SK-N-SH (cell line): ENCODE results near the gene WNT8B. TPM values are rescaled to one million over a fixed set of nuclear protein-coding genes. Genes with fewer than 3 reads are reported as not detected.
A peak's percentile ranks its signal among the peaks of the same experiment; 100 is the strongest.

Experiments used
- CTCF ChIA-PET: fragments of 300-600, 350-600 bp; formaldehyde crosslinking; extraction: SDS; loops from one replicate; lab custom pipeline; 2021; lab: Yijun Ruan, JAX
- POLR2A ChIA-PET: fragments of 350-600 bp; sonication (Branson Sonifier 250); formaldehyde crosslinking; extraction: SDS; loops from one replicate; lab custom pipeline; 2020; ENCODE audit warnings: antibody characterized with exemption, inconsistent platforms; lab: Yijun Ruan, JAX
- DNase-seq: peaks from one replicate; pipeline ENCODE4 v3.0.0; 2012
- H2AFZ ChIP-seq: fragments of 200-600 bp; sonication (generic); 2 replicates; pipeline ENCODE4 v1.8.1; 2016; ENCODE audit warnings: antibody characterized with exemption, mild to moderate bottlenecking, low read depth
- H3F3A ChIP-seq: fragments of 200-600 bp; sonication (generic); replicated peaks from 2 replicates; pipeline ENCODE3; 2016; ENCODE audit warnings: antibody characterized with exemption, mild to moderate bottlenecking; ENCODE audit not compliant: insufficient read depth
- H3K27ac ChIP-seq, 2 experiments: fragments of 200-500 bp in 1 of 2; fragments of 200-600 bp in 1 of 2; sonication (Bioruptor generic) in 1 of 2; sonication (generic), shearing (Covaris generic) in 1 of 2; 2 replicates each; pipeline versions ENCODE4 v1.5.1 to v1.6.1; 2014 to 2016; ENCODE audit warnings: low read depth in 2 of 2, inconsistent platforms in 1 of 2, low read length in 1 of 2, mild to moderate bottlenecking in 1 of 2, mixed read lengths in 1 of 2
- H3K27me3 ChIP-seq: fragments of 200-600 bp; sonication (generic), shearing (Covaris generic); 2 replicates; pipeline ENCODE4 v1.6.1; 2016; ENCODE audit warnings: mixed run types; ENCODE audit not compliant: insufficient read depth
- H3K36me3 ChIP-seq, 2 experiments: fragments of 200-500 bp in 1 of 2; fragments of 200-600 bp in 1 of 2; sonication (Bioruptor generic) in 1 of 2; sonication (generic) in 1 of 2; replicated peaks in 1 of 2; 2 replicates each; pipeline versions ENCODE3 to v1.5.1; 2014 to 2016; ENCODE audit warnings: low read length in 1 of 2, mild to moderate bottlenecking in 1 of 2; ENCODE audit not compliant: insufficient read depth in 2 of 2, control insufficient read depth in 1 of 2
- H3K4me1 ChIP-seq, 2 experiments: fragments of 200-500 bp in 1 of 2; fragments of 200-600 bp in 1 of 2; sonication (Bioruptor generic) in 1 of 2; sonication (generic), shearing (Covaris generic) in 1 of 2; 2 replicates each; pipeline versions ENCODE4 v1.5.1 to v1.6.1; 2014 to 2016; ENCODE audit warnings: low read depth in 1 of 2, low read length in 1 of 2, mixed run types in 1 of 2; ENCODE audit not compliant: insufficient read depth in 2 of 2, control insufficient read depth in 1 of 2
- H3K4me2 ChIP-seq: fragments of 200-600 bp; sonication (generic), shearing (Covaris generic); 2 replicates; pipeline ENCODE4 v1.6.1; 2017; ENCODE audit warnings: mixed run types
- H3K4me3 ChIP-seq, 2 experiments: fragments of 200-500 bp in 1 of 2; fragments of 200-600 bp in 1 of 2; sonication (Bioruptor generic) in 1 of 2; sonication (generic), shearing (Covaris generic) in 1 of 2; 2 replicates each; pipeline versions ENCODE4 v1.5.1 to v1.8.1; 2014 to 2016; ENCODE audit warnings: low read depth in 2 of 2, inconsistent platforms in 1 of 2, low read length in 1 of 2, mild to moderate bottlenecking in 1 of 2, mixed read lengths in 1 of 2, moderate library complexity in 1 of 2
- H3K79me2 ChIP-seq: fragments of 200-600 bp; sonication (generic); 2 replicates; pipeline ENCODE4 v1.8.1; 2017; ENCODE audit warnings: mild to moderate bottlenecking; ENCODE audit not compliant: insufficient read depth
- H3K9ac ChIP-seq: fragments of 200-600 bp; sonication (generic); 2 replicates; pipeline ENCODE4 v1.6.1; 2017; ENCODE audit warnings: mixed run types
- H3K9me2 ChIP-seq: fragments of 200-600 bp; sonication (generic); 2 replicates; pipeline ENCODE4 v1.6.1; 2017; ENCODE audit warnings: mixed run types
- H3K9me3 ChIP-seq: fragments of 200-600 bp; sonication (generic); 2 replicates; pipeline ENCODE4 v1.6.1; 2017; ENCODE audit warnings: mixed run types, mild to moderate bottlenecking, moderate library complexity
- H4K20me1 ChIP-seq: fragments of 200-600 bp; sonication (generic); 2 replicates; pipeline ENCODE4 v1.6.1; 2017; ENCODE audit warnings: mild to moderate bottlenecking, mixed run types; ENCODE audit not compliant: insufficient read depth
- CTCF ChIP-seq: fragments of 200-600 bp; sonication (generic); IDR thresholded peaks from 2 replicates; pipeline ENCODE4 v1.6.1; 2017; ENCODE audit warnings: antibody characterized with exemption, mild to moderate bottlenecking, moderate library complexity
- ELF1 ChIP-seq: IDR thresholded peaks from 2 replicates; pipeline ENCODE4 v1.4.0; 2012
- EP300 ChIP-seq, 2 experiments: IDR thresholded peaks; 2 replicates each; pipeline versions ENCODE4 v1.4.0 to v1.6.1; 2012; ENCODE audit warnings: borderline replicate concordance in 1 of 2, low read depth in 1 of 2, low read length in 1 of 2
- EZH2phosphoT487 ChIP-seq: fragments of 200-600 bp; sonication (generic); IDR thresholded peaks from 2 replicates; pipeline ENCODE4 v1.6.1; 2017; ENCODE audit warnings: low read depth, mixed run types, mild to moderate bottlenecking, antibody characterized with exemption, moderate library complexity, borderline replicate concordance
- GATA2 ChIP-seq: sonication (generic); formaldehyde crosslinking; IDR thresholded peaks from 2 replicates; pipeline ENCODE4 v1.5.0; 2020; ENCODE audit warnings: mild to moderate bottlenecking, missing genetic modification reagents
- MEF2A ChIP-seq: IDR thresholded peaks from 2 replicates; pipeline ENCODE4 v1.4.0; 2012; ENCODE audit warnings: low read depth, borderline replicate concordance
- MXI1 ChIP-seq: IDR thresholded peaks from 2 replicates; pipeline ENCODE4 v1.6.1; 2012; ENCODE audit warnings: mild to moderate bottlenecking, low read depth, low read length, improper control_type of control experiment
- PBX3 ChIP-seq: IDR thresholded peaks from 2 replicates; pipeline ENCODE4; 2012
- RAD21 ChIP-seq: IDR thresholded peaks from 2 replicates; pipeline ENCODE4 v1.6.1; 2012; ENCODE audit warnings: mild to moderate bottlenecking, low read length
- RCOR1 ChIP-seq: fragments of 150-350 bp; IDR thresholded peaks from 2 replicates; pipeline ENCODE4 v1.6.1; 2017; ENCODE audit warnings: antibody characterized with exemption, low read length
- RFX5 ChIP-seq: IDR thresholded peaks from 2 replicates; pipeline ENCODE4 v1.6.1; 2012; ENCODE audit warnings: mild to moderate bottlenecking, improper control_type of control experiment, low read length
- SIN3A ChIP-seq: IDR thresholded peaks from 2 replicates; pipeline ENCODE4 v1.6.1; 2012; ENCODE audit warnings: low read depth, mild to moderate bottlenecking, low read length, moderate library complexity, borderline replicate concordance
- SMC3 ChIP-seq: IDR thresholded peaks from 2 replicates; pipeline ENCODE4 v1.6.1; 2012; ENCODE audit warnings: low read depth, low read length, improper control_type of control experiment
- USF2 ChIP-seq: fragments of 150-350 bp; IDR thresholded peaks from 2 replicates; pipeline ENCODE4 v1.6.1; 2017; ENCODE audit warnings: antibody characterized with exemption, low read length, low read depth, borderline replicate concordance
- WGBS: methylation state at CpG from one replicate; pipeline ENCODE4 v1.1.6; 2017; ENCODE audit warnings: low lambda C conversion rate; 5-methylcytosine and 5-hydroxymethylcytosine counted together
- polyA plus RNA-seq, 3 experiments: library from polyadenylated mRNA; depleted of rRNA; stranded (reverse); fragments of >200 nt; gene quantifications; 2 replicates each; pipeline ENCODE4 v1.2.3, GENCODE V29; 2012

Gene WNT8B
- polyA plus RNA-seq, 1 of the 3 experiments (the other 2 are of a cell fraction) = 0.18 TPM

- Histone ChIP-seq H3F3A (no peaks in the 10 kb centered on the region), H3K9ac (no peak overlapping the region), H3K36me3 (peaks cover 0 to 2% of the 10 kb centered on the region in 2 experiments), H3K79me2 (no peaks in the 10 kb centered on the region), H3K27me3 (no peaks in the 10 kb centered on the region), H4K20me1 (no peaks in the 10 kb centered on the region), H3K4me1 (peaks cover 0 to 15% of the 10 kb centered on the region in 2 experiments; a peak in 2 of 4 replicates), H3K9me2 (no peaks in the 10 kb centered on the region), H3K4me3 (no peak overlapping the region), H3K27ac (no peak overlapping the region), H2AFZ (no peak overlapping the region), H3K9me3 (no peaks in the 10 kb centered on the region), H3K4me2 (no peak overlapping the region)
- 38% methylated on average over 3 of the region's 3 CpGs for WGBS
- peak; percentile 70 for DNase-seq
- ChIA-PET POLR2A (interaction anchor here (0.7 kb wide), 1 partner anchor 27 kb away, joined by 3 read pairs; no protein-coding TSS in a partner anchor), CTCF (interaction anchor here (0.7 to 14.3 kb wide), 37 partner anchors 9 to 663 kb away, joined by 3 to 150 read pairs (median 5); partner anchors contain the start of genes HIF1AN, PKD2L1 and SEC31B)
- TF ChIP-seq GATA2 (CRISPR knock-in tag) = no peak
- TF ChIP-seq PBX3 = no peak
- no peak for TF ChIP-seq MXI1
- no peak for TF ChIP-seq SIN3A
- peak; percentile 76 for TF ChIP-seq SMC3
- TF ChIP-seq USF2 = no peak
- no peak for TF ChIP-seq EZH2phosphoT487
- peak; percentile 81 for TF ChIP-seq CTCF
- TF ChIP-seq EP300 (IDR thresholded peaks at IDR 0.05; ENCODE audit: borderline replicate concordance in 1 of 2, low read depth in 1 of 2, low read length in 1 of 2) = no peak
- TF ChIP-seq RCOR1 = 0 out of 2 replicates have a peak, but pooled peaks have one; percentile 15
- peak; percentile 94 for TF ChIP-seq RAD21
- no peak for TF ChIP-seq ELF1
- TF ChIP-seq RFX5 = no peak
- no peak for TF ChIP-seq MEF2A
Measured at GRCh38 chr10:100508691-100509150, 45.9 kb downstream of the WNT8B start.
